Activated gamma-delta T cell (primary cell): ENCODE data around the gene RMRP.
"Not testable (repeated sequence)": the region's sequence is repeated elsewhere in the genome, so short reads cannot be mapped to it uniquely, and the experiment has no call there.

Source experiments
- DNase-seq: peaks from one replicate; lab custom pipeline; 2025; lab: John Stamatoyannopoulos, UW

The RMRP gene

DNA sequence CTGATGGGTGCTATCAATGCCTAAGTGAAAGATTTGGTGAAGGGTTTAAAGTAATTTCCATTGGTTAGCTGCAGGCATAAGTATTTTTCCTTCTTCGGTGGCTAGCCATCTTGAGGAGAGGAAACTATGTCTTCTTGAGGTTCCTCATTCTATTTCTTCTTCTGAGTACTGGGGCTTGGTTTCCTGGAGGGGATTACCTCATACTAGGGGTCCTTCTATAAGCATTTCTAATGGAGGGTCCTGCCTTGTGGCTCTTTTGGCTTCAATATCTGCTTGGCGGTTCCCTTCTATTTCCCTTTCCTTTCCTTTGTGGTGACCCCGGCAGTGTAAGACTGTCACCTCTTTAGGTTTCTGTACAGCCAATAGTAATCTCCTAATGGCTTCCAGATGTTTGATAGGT is 16.3 kb downstream of the RMRP start:
- not testable (repeated sequence) for DNase-seq

GRCh38 chr9:35640431-35640830 is 17.4 kb downstream of the RMRP start:
- not testable (repeated sequence) for DNase-seq

GRCh38 chr9:35639631-35640030 is 18.2 kb downstream of the RMRP start:
- DNase-seq: no peak

DNA sequence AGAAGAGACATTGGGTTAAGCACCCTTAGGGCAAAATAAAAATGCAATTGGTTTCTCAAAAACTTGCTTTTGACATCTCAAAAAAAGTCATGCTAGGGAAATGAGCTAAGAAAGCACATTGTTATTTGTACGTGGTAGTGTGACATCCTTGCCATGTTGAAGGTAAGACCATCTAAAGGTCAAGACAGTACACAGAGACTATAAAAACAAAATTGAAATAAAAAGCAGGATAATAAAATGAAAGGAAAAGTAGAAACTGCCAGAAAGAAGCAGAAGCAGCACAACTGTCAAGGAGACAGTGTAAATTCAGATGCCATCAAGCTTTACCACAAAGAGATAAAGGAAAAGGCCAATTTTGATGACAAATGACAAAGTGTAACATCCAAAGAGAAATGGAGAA is 18.6 kb downstream of the RMRP start:
- not testable (repeated sequence) for DNase-seq

- DNase-seq: not testable (repeated sequence)
Measured at GRCh38 chr9:35638751-35639150, 19.1 kb downstream of the RMRP start.

GRCh38 chr9:35637427-35637955 is 20.3 kb downstream of the RMRP start:
- not testable (repeated sequence) for DNase-seq

GRCh38 chr9:35636877-35637246 is 21.0 kb downstream of the RMRP start:
- DNase-seq: not testable (repeated sequence)

- no peak for DNase-seq
Measured at GRCh38 chr9:35636135-35636876, 21.5 kb downstream of the RMRP start.

DNA sequence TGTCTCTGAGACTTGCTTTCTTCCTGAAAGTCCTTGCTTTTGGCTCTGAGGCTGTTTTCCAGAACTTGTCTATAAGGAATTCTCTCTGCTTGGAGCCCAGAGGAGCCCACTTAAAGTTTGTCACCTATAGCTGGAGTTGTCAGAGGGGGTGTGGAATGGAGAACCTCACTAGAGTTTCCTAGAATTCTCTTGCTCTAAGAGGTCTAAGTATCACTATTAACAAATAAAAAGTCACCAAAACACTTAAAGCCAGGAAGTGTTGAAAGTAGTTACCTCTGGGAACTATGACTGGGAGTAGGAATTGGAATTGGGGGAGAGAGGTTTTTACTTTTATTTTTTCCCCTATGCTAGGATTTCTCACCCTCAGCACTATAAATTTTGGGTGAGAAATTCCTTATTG is 22.1 kb downstream of the RMRP start:
- DNase-seq: no peak

DNA sequence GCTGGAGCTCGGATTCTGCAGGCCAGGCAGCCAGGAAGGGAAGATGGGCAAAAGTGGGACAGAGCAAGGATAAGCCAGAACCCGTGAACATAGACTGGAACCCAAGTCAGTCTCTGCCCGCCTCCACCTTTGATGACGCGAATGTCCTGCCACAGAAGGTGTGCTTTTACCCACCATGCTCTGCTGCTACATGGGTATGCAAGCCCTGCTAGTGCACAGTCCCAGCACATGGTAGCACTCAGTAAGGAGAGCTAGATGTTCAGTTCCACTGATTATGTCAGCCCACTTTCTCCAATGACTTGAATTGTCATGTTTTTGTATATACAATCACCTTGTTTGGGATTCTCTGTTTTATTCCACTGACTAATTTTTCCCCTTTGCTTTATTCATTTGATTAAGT is 28.2 kb downstream of the RMRP start:
- DNase-seq: no peak

GRCh38 chr9:35628389-35628991 is 29.3 kb downstream of the RMRP start:
- DNase-seq: no peak

DNA sequence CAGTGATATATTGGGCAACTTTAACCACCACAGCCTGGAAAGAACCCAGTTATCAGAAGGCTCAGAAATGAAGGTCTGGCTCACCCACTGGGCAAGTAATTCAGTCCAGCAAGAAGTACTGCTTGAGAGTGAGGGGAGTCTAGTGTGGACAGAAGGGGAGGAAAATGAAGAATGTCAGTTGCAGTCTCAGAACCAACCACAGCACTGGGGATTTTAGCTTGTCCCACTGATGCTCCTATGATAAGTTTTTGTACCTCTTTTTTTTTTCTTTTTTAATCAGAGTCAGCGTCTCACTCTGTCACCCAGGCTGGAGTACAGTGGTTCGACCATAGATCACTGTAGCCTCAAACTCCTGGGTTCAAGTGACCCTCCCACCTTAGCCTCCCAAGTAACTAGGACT is 30.2 kb downstream of the RMRP start:
- no peak for DNase-seq

DNA sequence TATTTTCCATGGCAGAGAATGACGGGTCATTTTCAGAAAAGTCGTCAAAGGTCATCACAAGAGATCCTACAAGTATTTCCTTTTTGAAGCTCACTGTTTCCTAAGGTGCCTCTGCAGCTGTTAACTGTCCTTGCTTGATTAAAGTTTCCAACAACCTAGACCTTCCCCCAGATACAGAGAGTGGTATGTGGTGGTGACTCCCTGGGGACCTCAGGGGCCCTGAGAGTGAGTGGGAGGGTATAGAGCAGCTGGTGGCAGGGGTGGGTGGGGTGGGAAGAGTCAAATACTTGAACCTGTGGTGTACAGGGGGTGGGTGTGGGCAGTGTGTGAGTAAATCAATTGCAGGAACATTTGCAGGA is 38.0 kb downstream of the RMRP start:
- no peak for DNase-seq

DNA sequence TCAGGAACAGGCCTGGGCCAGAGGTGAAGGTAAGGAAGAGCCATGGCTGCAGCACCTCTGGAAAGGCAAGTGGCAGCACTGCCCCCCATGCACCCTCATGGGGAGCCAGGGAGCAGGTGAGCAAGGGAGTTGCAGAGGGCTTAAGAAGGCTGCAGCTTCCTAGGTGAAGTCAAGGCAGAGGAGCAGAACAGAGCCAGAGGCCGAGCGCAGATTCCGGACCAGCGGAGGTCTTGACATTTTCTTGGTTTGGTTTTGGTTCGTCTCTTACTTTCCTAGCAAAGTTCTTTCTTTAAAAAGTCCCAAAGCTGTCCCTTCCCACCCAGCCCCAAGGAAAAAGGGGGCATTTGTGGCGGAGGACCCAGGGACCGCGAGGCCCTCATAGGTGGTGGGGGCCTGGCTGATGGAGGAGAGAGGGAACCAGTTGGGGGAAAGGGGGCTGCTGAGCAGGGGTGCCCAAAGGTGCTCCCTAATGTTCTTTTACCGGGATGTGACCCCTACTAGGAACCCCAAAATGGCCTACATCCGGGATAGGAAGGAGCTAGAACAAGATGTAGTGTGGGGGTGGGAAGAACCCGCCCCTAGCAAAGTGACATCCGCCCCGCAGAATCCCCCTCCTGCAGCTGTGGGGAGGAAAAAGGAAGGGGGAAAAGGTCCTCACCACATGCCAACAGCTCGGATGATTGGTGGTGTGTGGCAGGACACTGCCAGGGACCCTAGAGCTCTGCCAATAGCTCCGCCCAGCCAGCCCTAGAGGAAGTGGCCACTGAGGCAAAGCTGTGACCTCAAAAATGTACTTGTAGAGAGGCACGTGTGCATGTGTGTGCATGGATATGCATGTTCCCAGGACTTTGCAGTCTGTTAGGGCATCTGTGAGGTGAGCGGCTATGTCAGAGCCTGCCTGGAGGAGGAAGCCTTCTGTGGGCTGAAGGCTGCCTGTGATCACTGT is 38.7 kb downstream of the RMRP start:
- no peak for DNase-seq

- no peak for DNase-seq
Measured at GRCh38 chr9:35618325-35618727, 39.5 kb downstream of the RMRP start, which contains the start of gene CD72. TSS of gene CD72 (minus strand) at chr9:35618413. CDS start at chr9:35618303, 110 bp downstream.

GRCh38 chr9:35617548-35617947 is 40.3 kb downstream of the RMRP start:
- DNase-seq: no peak

DNA sequence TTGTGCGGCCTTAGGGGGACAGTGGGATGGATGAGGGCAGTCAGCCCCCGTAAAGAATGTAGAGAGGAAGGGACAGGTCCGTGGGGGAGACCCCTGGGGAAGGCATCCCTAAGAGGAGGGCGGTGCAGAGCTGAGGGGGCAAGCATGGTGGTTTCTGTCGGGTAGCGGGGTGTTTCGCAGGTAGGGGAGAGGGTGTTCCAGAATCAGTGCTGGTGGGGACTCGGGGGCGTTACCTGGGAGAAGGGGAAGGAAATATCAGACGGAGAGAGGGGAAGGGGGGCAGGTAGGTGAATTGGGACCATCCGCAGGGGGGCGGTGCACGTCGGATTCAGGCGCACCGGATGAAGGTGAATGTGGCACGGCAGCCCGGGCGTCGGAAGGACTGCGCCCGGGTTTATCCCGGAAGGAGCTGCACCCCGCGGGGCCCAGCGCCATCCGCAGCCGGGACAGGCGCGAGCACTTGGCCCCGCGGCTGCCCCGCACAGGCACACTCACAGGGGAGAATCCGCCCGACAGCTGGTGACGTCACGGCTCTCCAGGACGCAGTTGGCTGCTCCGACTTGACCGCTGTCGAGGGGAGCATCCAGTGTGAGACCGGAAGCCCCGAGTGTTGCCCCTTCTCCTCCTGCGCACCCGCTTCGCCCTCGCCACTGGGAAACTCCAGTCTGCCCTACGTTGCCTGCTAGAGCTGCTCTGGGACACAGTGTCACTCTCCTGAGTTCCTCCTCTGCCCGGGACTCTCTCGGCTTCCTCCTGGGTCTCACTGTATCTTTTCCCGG is 40.9 kb downstream of the RMRP start:
- peak; percentile 70 for DNase-seq

DNA sequence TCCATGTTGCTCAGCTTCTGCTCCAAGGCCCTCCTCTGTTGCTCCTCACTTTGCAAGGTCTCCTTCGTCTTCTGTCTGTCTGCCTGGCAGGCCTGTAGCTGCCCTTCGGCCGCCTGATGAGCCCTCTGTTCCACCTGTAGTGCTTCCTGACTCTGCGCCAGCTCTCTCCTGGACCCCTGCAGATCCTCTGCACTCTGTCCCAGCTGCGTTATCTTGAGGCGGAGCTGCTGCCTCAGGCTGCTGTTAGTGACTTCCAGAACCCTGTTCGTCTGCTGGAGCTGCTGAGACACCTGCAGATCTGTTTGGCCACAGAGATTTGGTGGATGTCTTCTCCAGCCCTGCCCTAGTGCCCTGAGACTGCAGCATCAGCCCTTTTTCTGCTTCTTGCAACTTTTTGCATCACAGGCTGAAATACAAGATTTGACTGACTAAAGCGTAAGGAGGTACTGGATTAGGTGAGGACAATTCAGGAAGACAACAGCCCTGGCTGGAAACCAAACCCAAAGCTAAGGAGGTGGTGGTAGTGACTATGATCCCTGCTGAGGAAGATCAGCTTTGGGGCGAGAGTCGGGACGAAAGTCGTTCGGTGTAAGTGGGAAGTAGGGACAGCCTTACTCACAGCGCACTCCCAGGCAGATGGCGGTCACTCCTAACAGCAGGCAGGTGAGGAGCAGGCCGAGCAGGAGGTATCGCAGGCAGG is 41.7 kb downstream of the RMRP start:
- DNase-seq: no peak

DNA sequence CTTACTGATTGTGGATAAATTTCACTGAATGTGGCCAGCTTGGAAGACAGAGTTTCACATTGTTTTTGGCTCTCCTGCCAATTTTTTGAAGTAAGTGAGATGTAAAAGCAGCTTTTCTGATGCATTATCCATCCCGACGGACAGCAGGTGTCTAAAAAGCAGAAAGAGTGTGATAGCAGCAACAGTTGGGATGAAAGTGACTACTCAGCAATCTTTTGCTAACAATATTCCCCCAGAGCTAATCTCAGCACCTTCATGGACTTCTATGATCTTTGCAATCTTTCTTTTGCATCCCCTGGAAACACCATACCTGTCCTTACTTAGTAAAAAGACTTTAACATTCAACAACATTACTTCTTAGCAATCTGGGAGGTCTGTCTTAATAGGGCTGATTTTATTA is 45.0 kb downstream of the RMRP start:
- DNase-seq: no peak

- not testable (repeated sequence) for DNase-seq
Measured at GRCh38 chr9:35612066-35612465, 45.8 kb downstream of the RMRP start.

- DNase-seq: no peak
Measured at GRCh38 chr9:35611230-35611797, 46.5 kb downstream of the RMRP start.
